Heart right ventricle (tissue), 16 donors: ENCODE data around the gene NXF1. TPM values are rescaled to one million over a fixed set of nuclear protein-coding genes. Genes with fewer than 3 reads are reported as not detected.

ENCODE experiments used
- ATAC-seq, 8 donors: fragments of 200-7000 bp; cut with Tn5 transposase; one replicate each; pipeline ENCODE4 v1.9.1; 2020; ENCODE audit warnings: mild to moderate bottlenecking in 8 of 8, moderate library complexity in 8 of 8, moderate number of reproducible peaks in 1 of 8
- DNase-seq, 2 donors: peaks; one replicate each; pipeline ENCODE4 v3.0.0-alpha.2; 2020
- H3K27ac ChIP-seq, 10 donors: fragments of 200-600 bp; sonication (generic) in 2 of 10; one replicate each; pipeline versions ENCODE4 v1.5.0 to v1.8.0; 2020 to 2022; ENCODE audit warnings: mild to moderate bottlenecking in 3 of 10
- H3K27me3 ChIP-seq, 7 donors: fragments of 200-600 bp; one replicate each; pipeline ENCODE4 v1.8.0; 2021 to 2022; ENCODE audit warnings: mild to moderate bottlenecking in 2 of 7
- H3K36me3 ChIP-seq, 9 donors: fragments of 200-600 bp; sonication (generic) in 1 of 9; one replicate each; pipeline versions ENCODE4 v1.5.0 to v1.8.0; 2020 to 2022; ENCODE audit warnings: mild to moderate bottlenecking in 2 of 9
- H3K4me1 ChIP-seq, 9 donors: fragments of 200-600 bp; sonication (generic) in 1 of 9; one replicate each; pipeline versions ENCODE4 v1.5.0 to v1.8.0; 2020 to 2022; ENCODE audit warnings: mild to moderate bottlenecking in 4 of 9
- H3K4me3 ChIP-seq, 10 donors: fragments of 200-600 bp; sonication (generic) in 2 of 10; one replicate each; pipeline versions ENCODE4 v1.5.0 to v1.8.0; 2020 to 2022; ENCODE audit warnings: mild to moderate bottlenecking in 7 of 10, moderate library complexity in 2 of 10
- H3K9me3 ChIP-seq, 11 donors: fragments of 200-600 bp in 10 of 11; sonication (generic) in 2 of 11; one replicate each; pipeline versions ENCODE4 v1.5.0 to v1.8.0; 2013 to 2022; ENCODE audit warnings: mild to moderate bottlenecking in 2 of 11, control low read depth in 1 of 11, moderate library complexity in 1 of 11
- WGBS, 2 donors: extraction: QIAGEN DNeasy Blood & Tissue Kit; methylation state at CpG; one replicate each; pipeline ENCODE4 v1.1.7; 2013; ENCODE audit warnings: inconsistent platforms in 1 of 2; 5-methylcytosine and 5-hydroxymethylcytosine counted together
- intact Hi-C, 10 donors: fragments of 100-400 bp; cut with DNase I; formaldehyde crosslinking; loops; one replicate each; pipeline versions ENCODE4 v1.11.1 to v1.14.2; 2022
- polyA plus RNA-seq, 2 donors: library from polyadenylated mRNA; stranded (reverse); fragments of 200-250 nt; gene quantifications; one replicate each; pipeline ENCODE4 v1.2.3, GENCODE V29; 2013
- total RNA-seq, 10 donors: library from RNA; stranded (reverse); fragmentation: NEBNext Ultra II Directional in 3 of 10; extraction: Animal tissue kit (Norgen Biotek cat#: 25700) in 3 of 10; gene quantifications; one replicate each; pipeline versions ENCODE4 v1.2.1 to v1.2.4, GENCODE V29; 2021 to 2023
- TF ChIP-seq, protein P1 (sequence below), 9 donors: fragments of 200-600 bp; sonication (generic) in 2 of 9; IDR thresholded peaks; one replicate each; pipeline versions ENCODE4 v1.5.0 to v1.8.0; 2021 to 2022; ENCODE audit warnings: antibody characterized with exemption in 9 of 9, mild to moderate bottlenecking in 5 of 9, moderate library complexity in 1 of 9
- donor health status: Arrhythmogenic right ventricular cardiomyopathy.
- donor health status: ischemic (EF 13 %, LVEDD 7.1; RV severe dilation, severe dysfunction).
- donor health status: healthy with polysubstance abuse.
- donor health status: DM: no; HTN: yes; CAD: no.
- donor health status: DM: no; HTN: no; CAD: no.
- donor health status: ischemic (EF 25% LVEDD 6.9; RV normal size, moderate dysfunction).
- donor health status: ischemic (EF 25% LVEDD 5.7; RV mildly dilated, moderate dysfunction).
- donor health status: healthy.
- donor health status: DM: yes; HTN: yes; CAD: no.
- donor health status: Ischemic cardiomyopathy.
- donor health status: ischemic (EF 35%, LVEDD 5.7; RV mildly dilated, moderate dysfunction).
- donor health status: nonischemic (EF 11% LVEDD 7.7; RV severe dilation, severe dysfunction).
- donor health status: DM: yes; HTN: yes; CAD: no.
- donor health status: PGD.
- donor health status: ischemic (EF 29% LVEDD 5.4; RV normal size, mild dysfunction).
- donor health status: nonischemic (EF 23%, LVEDD 6.1; RV moderate dilation, normal function).

The NXF1 gene
- total and polyA plus RNA-seq, 12 donors = 28.3 to 96.7 (median 38.3) TPM

DNA sequence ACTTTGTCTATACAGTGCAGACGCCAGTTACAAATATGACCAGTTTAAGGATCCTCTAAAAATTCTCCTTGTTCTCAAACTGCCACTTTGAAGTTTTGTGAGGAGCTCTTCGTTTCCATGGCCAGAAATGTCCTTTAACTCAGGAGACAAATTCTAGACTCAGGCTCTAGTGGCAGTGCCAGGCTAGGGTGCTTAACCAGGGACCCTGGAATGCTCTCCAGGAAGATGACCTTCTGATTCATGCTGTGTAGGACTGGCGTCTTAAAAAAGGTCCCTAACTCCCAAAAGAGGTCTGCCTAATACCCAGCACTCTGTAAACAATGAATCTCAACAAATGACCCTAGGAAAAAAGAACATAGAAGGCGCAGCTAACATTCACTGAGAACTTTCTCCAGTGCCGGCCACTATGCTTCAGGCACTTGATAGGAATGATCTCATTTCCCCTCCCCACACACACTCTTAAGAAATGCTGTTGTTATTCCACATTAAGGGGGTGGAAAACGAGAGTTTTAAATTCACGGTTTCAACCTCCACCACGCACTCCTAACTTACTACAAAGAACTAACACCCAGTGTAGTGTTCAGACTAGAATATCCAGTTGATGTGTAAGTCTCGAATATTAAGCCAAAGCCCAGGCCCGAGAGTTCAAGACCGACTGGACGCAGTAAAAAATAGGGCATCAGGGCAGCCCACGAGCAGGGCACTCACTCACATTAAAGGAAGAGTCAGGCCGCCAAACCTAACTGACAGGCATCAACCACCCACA is 747 bp downstream of the NXF1 start:
- no peaks in the 10 kb centered on the region for H3K9me3 ChIP-seq
- DNase-seq (no peak), ATAC-seq (peak in 2 of 8 donors; percentile 7 to 8)
- 2 to 3% methylated on average over 14 of the region's 14 CpGs for WGBS, 2 donors
- H3K27me3 ChIP-seq = no peaks in the 10 kb centered on the region
- intact Hi-C loops = loop anchor here in 2 of 10 donors (2.0 to 5.0 kb wide), 2 partner anchors 34 to 77 kb away; partner anchors contain the start of genes HNRNPUL2 (in 1 of the 2), TTC9C (in 1 of the 2) and WDR74 (in 1 of the 2)
- peaks cover 0 to 53% (median 39%) of the 10 kb centered on the region in 9 donors for H3K36me3 ChIP-seq
- H3K4me1 ChIP-seq = peaks cover 14 to 47% (median 31%) of the 10 kb centered on the region in 9 donors
- H3K27ac ChIP-seq = peak overlapping the region; percentile 61 to 95 (median 90)
- TF ChIP-seq, protein P1, sequence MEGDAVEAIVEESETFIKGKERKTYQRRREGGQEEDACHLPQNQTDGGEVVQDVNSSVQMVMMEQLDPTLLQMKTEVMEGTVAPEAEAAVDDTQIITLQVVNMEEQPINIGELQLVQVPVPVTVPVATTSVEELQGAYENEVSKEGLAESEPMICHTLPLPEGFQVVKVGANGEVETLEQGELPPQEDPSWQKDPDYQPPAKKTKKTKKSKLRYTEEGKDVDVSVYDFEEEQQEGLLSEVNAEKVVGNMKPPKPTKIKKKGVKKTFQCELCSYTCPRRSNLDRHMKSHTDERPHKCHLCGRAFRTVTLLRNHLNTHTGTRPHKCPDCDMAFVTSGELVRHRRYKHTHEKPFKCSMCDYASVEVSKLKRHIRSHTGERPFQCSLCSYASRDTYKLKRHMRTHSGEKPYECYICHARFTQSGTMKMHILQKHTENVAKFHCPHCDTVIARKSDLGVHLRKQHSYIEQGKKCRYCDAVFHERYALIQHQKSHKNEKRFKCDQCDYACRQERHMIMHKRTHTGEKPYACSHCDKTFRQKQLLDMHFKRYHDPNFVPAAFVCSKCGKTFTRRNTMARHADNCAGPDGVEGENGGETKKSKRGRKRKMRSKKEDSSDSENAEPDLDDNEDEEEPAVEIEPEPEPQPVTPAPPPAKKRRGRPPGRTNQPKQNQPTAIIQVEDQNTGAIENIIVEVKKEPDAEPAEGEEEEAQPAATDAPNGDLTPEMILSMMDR (IDR thresholded peaks at IDR 0.05) = no peak
- H3K4me3 ChIP-seq = peak overlapping the region; percentile 36 to 88 (median 82)

DNA sequence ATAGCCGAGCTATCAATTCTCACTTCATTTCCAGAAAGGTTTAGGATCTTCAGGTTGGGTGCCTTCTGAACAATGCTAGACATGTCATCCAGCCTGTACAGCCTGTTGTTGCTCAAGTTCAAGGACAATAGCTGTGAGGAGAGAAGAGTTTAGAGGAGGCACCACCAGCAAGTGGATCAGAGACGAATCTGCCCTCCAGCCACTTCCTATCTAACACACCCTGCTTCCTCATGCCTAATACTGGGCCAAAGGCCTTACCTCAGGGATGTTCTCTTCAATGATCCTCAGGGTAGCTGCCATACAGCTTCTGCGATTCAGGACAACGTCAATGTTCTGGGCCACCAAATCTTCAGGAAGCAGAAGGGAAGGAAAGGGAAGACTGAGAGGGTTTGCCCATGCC is 4.2 kb downstream of the NXF1 start:
- DNase-seq (no peak), ATAC-seq (no peak)
- TF ChIP-seq, protein P1 (IDR thresholded peaks at IDR 0.05) = no peak
- intact Hi-C loops = no loop called here
- H3K27me3 ChIP-seq = no peaks in the 10 kb centered on the region
- 86% methylated on average over 4 of the region's 4 CpGs for WGBS, 2 donors
- no peak overlapping the region for H3K4me3 ChIP-seq
- H3K9me3 ChIP-seq = no peaks in the 10 kb centered on the region
- H3K4me1 ChIP-seq = peaks cover 11 to 26% (median 21%) of the 10 kb centered on the region in 9 donors
- H3K27ac ChIP-seq = no peak overlapping the region
- H3K36me3 ChIP-seq = peaks cover 0 to 79% (median 70%) of the 10 kb centered on the region in 9 donors

DNA sequence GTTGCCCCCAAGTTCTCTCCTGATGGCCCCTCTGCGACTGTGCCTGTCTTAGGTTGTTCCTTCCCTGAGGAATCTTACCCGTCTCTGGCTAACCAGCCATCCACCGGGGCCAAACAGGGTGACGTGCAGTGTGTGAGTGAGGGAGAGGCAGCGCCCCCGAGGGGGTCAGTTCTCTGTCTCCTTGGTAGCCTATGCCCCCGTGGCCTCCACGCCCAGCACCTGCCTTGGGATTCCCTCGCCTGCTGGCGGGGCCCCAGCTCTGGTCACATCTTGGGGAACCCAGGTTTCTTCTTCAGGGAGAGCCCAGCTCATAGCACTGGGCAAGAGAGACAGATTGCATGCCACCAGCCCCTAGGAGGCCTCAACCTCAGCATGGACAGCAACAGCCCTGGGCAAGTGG is 5.8 kb downstream of the NXF1 start:
- H3K27ac ChIP-seq = no peak overlapping the region
- intact Hi-C loops = loop anchor here in 1 of 10 donors (5.0 kb wide), 1 partner anchor 38 kb away; the partner anchor contains the start of gene WDR74
- no peak overlapping the region for H3K4me3 ChIP-seq
- WGBS, 2 donors = 85 to 91% methylated on average over 10 of the region's 10 CpGs
- ATAC-seq (no peak), DNase-seq (no peak)
- H3K9me3 ChIP-seq = no peaks in the 10 kb centered on the region
- TF ChIP-seq, protein P1 (IDR thresholded peaks at IDR 0.05) = no peak
- peaks cover 9 to 19% (median 15%) of the 10 kb centered on the region in 9 donors for H3K4me1 ChIP-seq
- H3K36me3 ChIP-seq = peaks cover 0 to 95% (median 86%) of the 10 kb centered on the region in 9 donors
- H3K27me3 ChIP-seq = no peaks in the 10 kb centered on the region

DNA sequence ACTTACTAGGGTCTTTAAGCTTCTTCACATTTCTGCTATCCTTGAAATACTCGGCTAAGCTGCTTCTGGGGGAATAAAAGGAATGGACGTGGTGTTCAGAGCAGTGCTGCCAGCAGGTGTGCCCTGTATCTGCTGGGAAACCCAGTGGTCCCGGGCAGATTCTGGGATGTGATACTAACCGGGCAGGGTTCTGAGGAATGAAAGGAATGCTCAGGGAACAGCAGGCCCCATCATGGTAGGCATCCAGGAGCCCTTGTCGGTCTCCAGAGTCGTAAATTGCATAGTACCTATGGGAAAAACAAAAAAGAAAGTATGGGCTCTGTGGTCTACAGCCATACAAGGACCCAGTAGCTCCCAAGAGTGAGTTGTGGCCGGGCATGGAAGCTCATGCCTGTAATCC is 9.0 kb downstream of the NXF1 start:
- H3K27ac ChIP-seq = no peak overlapping the region
- 69 to 72% methylated on average over 7 of the region's 7 CpGs for WGBS, 2 donors
- no peaks in the 10 kb centered on the region for H3K9me3 ChIP-seq
- H3K36me3 ChIP-seq = peaks cover 0 to 94% (median 79%) of the 10 kb centered on the region in 9 donors
- DNase-seq (no peak), ATAC-seq (no peak)
- peaks cover 4 to 20% (median 15%) of the 10 kb centered on the region in 9 donors for H3K4me1 ChIP-seq
- TF ChIP-seq, protein P1 (IDR thresholded peaks at IDR 0.05) = no peak
- no peak overlapping the region for H3K4me3 ChIP-seq
- intact Hi-C loops = loop anchor here in 1 of 10 donors (5.0 kb wide), 1 partner anchor 41 kb away; the partner anchor contains the start of gene WDR74
- no peaks in the 10 kb centered on the region for H3K27me3 ChIP-seq
